ENCODE results near the gene TMEM183A. TPM values are rescaled to one million over a fixed set of nuclear protein-coding genes. Genes with fewer than 3 reads are reported as not detected.
A peak's percentile ranks its signal among the peaks of the same experiment; 100 is the strongest.

The TMEM183A gene
- total RNA-seq, 1 experiment from 2014 or later: 64.7 TPM

DNA sequence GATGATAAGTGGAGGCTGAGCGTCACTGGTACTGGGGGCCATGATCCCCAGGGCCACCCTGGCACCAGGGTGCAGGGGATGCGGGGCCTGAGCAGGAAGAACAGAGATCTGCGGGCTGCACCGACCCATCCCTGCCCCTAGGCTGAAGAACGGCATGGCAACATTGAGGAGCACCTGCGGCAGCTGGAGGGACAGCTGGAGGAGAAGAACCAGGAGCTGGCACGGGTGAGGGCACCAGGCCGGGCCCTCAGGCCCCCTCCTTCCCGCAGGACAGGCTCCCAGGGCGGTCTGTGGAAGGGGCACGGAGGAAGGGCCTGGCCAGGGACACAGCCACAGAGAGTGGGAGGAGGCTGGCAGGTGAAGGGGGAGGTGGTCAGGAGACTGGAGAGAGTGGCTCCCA is 40.9 kb downstream of the TMEM183A start (continued):
- TF ChIP-seq, protein P1, sequence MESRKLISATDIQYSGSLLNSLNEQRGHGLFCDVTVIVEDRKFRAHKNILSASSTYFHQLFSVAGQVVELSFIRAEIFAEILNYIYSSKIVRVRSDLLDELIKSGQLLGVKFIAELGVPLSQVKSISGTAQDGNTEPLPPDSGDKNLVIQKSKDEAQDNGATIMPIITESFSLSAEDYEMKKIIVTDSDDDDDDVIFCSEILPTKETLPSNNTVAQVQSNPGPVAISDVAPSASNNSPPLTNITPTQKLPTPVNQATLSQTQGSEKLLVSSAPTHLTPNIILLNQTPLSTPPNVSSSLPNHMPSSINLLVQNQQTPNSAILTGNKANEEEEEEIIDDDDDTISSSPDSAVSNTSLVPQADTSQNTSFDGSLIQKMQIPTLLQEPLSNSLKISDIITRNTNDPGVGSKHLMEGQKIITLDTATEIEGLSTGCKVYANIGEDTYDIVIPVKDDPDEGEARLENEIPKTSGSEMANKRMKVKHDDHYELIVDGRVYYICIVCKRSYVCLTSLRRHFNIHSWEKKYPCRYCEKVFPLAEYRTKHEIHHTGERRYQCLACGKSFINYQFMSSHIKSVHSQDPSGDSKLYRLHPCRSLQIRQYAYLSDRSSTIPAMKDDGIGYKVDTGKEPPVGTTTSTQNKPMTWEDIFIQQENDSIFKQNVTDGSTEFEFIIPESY (IDR thresholded peaks at IDR 0.05; ENCODE audit: extremely low read depth, insufficient replicate concordance, low read length): no peak
- TF ChIP-seq RAD21 (IDR thresholded peaks at IDR 0.05; ENCODE audit: low read depth) (no peak), FOSL1 (IDR thresholded peaks at IDR 0.05; ENCODE audit: low read depth) (no peak), SRF (IDR thresholded peaks at IDR 0.05; ENCODE audit: low read depth) (no peak), ELF1 (IDR thresholded peaks at IDR 0.05; ENCODE audit: borderline replicate concordance, low read depth) (no peak), ZFX (IDR thresholded peaks at IDR 0.05) (no peak), SP1 (IDR thresholded peaks at IDR 0.05; ENCODE audit: low read depth) (no peak), SIN3A (IDR thresholded peaks at IDR 0.05; ENCODE audit: low read depth) (no peak), CBX3 (IDR thresholded peaks at IDR 0.05; ENCODE audit: low read depth) (no peak)
- TF ChIP-seq, protein P2, sequence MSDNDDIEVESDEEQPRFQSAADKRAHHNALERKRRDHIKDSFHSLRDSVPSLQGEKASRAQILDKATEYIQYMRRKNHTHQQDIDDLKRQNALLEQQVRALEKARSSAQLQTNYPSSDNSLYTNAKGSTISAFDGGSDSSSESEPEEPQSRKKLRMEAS (IDR thresholded peaks at IDR 0.05): no peak
- TF ChIP-seq, protein P3, sequence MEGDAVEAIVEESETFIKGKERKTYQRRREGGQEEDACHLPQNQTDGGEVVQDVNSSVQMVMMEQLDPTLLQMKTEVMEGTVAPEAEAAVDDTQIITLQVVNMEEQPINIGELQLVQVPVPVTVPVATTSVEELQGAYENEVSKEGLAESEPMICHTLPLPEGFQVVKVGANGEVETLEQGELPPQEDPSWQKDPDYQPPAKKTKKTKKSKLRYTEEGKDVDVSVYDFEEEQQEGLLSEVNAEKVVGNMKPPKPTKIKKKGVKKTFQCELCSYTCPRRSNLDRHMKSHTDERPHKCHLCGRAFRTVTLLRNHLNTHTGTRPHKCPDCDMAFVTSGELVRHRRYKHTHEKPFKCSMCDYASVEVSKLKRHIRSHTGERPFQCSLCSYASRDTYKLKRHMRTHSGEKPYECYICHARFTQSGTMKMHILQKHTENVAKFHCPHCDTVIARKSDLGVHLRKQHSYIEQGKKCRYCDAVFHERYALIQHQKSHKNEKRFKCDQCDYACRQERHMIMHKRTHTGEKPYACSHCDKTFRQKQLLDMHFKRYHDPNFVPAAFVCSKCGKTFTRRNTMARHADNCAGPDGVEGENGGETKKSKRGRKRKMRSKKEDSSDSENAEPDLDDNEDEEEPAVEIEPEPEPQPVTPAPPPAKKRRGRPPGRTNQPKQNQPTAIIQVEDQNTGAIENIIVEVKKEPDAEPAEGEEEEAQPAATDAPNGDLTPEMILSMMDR (IDR thresholded peaks at IDR 0.05 in 2 of 3, conservative IDR thresholded peaks at IDR 0.05 in 1 of 3; ENCODE audit: borderline replicate concordance in 1 of 3, insufficient read depth in 1 of 3, low read depth in 2 of 3, low read length in 2 of 3): no peak

DNA sequence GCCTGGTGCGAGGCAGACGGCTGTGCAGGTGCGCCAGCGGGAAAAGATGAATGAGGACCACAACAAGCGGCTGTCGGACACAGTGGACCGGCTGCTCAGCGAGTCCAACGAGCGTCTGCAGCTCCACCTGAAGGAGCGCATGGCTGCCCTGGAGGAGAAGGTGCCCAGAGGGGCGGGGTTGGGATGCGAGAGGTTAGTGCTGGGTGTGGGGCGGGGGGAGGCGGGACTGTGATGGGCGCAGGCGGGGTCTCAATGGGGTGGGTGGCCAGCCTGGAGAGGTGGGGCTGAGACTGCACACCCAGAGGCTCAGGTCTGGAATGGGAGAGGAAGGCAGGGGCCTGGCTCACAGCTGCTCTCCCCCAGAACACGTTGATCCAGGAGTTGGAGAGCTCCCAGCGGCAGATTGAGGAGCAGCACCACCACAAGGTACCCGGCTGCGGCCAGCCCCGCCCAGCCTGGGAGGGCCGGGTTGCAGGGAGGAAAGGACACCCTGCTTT is 41.4 kb downstream of the TMEM183A start:
- Histone ChIP-seq H3K4me2 (ENCODE audit: low read length) (no peak overlapping the region), H4K20me1 (ENCODE audit: insufficient read depth) (no peaks in the 10 kb centered on the region), H3K36me3 (ENCODE audit: control insufficient read depth in 1 of 2, insufficient read depth in 2 of 2, low read length in 2 of 2) (0 out of 4 replicates have a peak, but pooled peaks cover 0 to 3% of the 10 kb centered on the region in 2 experiments), H3K4me3 (replicated peaks in 1 of 2; ENCODE audit: low read depth in 1 of 2, low read length in 2 of 2) (no peak overlapping the region), H3K79me2 (ENCODE audit: insufficient read depth, low read length) (no peaks in the 10 kb centered on the region), H3K9me3 (ENCODE audit: control insufficient read depth in 1 of 2, insufficient read depth in 1 of 2, low read depth in 1 of 2, low read length in 2 of 2) (no peaks in the 10 kb centered on the region), H3K4me1 (ENCODE audit: control insufficient read depth in 1 of 2, insufficient read depth in 2 of 2, low read length in 2 of 2) (peaks cover 8 to 20% of the 10 kb centered on the region in 2 experiments), H3K9ac (ENCODE audit: low read length) (no peak overlapping the region), H3K9me2 (ENCODE audit: insufficient read depth) (no peaks in the 10 kb centered on the region), H3K27me3 (ENCODE audit: insufficient read depth, low read length) (no peaks in the 10 kb centered on the region), H2AFZ (ENCODE audit: low read depth, low read length, poor library complexity, severe bottlenecking) (no peak overlapping the region), H3K27ac (ENCODE audit: low read depth, low read length) (no peak overlapping the region)
- no peak for DNase-seq (ENCODE audit: low read depth, low spot score)
- POLR2A ChIA-PET: no interaction called here
- CTCF ChIA-PET: interaction anchor here (1.3 to 1.4 kb wide), 2 partner anchors 9 to 220 kb away, joined by 4 to 8 read pairs; no protein-coding TSS in a partner anchor
- BruUV-seq (replicated peaks): no TSS peak
- RAD21 ChIA-PET (ENCODE audit: low non-redundant PET in 1 of 2, low total read pairs in 2 of 2, uncharacterized antibody in 2 of 2, unreplicated experiment in 2 of 2): interaction anchor here in 1 of 2 experiments (0.6 kb wide), 1 partner anchor 16 kb away, joined by 3 read pairs; no protein-coding TSS in a partner anchor
- ATAC-seq: peak; percentile 41; the same call in 1 of the 2 replicates
- intact Hi-C loops (cut with micrococcal nuclease): no loop called here
- TF ChIP-seq TCF7L2 (IDR thresholded peaks at IDR 0.05; ENCODE audit: borderline replicate concordance, extremely low read depth, insufficient read depth, insufficient read length) (no peak), CBX3 (IDR thresholded peaks at IDR 0.05; ENCODE audit: low read depth) (no peak), CEBPB (IDR thresholded peaks at IDR 0.05; ENCODE audit: low read depth) (no peak), RAD21 (IDR thresholded peaks at IDR 0.05; ENCODE audit: low read depth) (no peak), POLR2AphosphoS5 (IDR thresholded peaks at IDR 0.05; ENCODE audit: low read depth, low read length) (no peak)
- TF ChIP-seq, protein P1 (IDR thresholded peaks at IDR 0.05; ENCODE audit: extremely low read depth, insufficient replicate concordance, low read length): no peak
- TF ChIP-seq, protein P4, sequence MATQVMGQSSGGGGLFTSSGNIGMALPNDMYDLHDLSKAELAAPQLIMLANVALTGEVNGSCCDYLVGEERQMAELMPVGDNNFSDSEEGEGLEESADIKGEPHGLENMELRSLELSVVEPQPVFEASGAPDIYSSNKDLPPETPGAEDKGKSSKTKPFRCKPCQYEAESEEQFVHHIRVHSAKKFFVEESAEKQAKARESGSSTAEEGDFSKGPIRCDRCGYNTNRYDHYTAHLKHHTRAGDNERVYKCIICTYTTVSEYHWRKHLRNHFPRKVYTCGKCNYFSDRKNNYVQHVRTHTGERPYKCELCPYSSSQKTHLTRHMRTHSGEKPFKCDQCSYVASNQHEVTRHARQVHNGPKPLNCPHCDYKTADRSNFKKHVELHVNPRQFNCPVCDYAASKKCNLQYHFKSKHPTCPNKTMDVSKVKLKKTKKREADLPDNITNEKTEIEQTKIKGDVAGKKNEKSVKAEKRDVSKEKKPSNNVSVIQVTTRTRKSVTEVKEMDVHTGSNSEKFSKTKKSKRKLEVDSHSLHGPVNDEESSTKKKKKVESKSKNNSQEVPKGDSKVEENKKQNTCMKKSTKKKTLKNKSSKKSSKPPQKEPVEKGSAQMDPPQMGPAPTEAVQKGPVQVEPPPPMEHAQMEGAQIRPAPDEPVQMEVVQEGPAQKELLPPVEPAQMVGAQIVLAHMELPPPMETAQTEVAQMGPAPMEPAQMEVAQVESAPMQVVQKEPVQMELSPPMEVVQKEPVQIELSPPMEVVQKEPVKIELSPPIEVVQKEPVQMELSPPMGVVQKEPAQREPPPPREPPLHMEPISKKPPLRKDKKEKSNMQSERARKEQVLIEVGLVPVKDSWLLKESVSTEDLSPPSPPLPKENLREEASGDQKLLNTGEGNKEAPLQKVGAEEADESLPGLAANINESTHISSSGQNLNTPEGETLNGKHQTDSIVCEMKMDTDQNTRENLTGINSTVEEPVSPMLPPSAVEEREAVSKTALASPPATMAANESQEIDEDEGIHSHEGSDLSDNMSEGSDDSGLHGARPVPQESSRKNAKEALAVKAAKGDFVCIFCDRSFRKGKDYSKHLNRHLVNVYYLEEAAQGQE (IDR thresholded peaks at IDR 0.05; ENCODE audit: low read depth): no peak
